Hematopoietic multipotent progenitor cell treated with erythropoietin and hydrocortisone succinate and interleukin-3 and kit ligand, for 15 days (in vitro differentiated cells): Measurements from ENCODE around the gene NUDT14.

Experiments
- DNase-seq: peaks from one replicate; pipeline ENCODE4 v3.0.0-alpha.2; 2015; ENCODE audit warnings: low spot score

The NUDT14 gene

DNA sequence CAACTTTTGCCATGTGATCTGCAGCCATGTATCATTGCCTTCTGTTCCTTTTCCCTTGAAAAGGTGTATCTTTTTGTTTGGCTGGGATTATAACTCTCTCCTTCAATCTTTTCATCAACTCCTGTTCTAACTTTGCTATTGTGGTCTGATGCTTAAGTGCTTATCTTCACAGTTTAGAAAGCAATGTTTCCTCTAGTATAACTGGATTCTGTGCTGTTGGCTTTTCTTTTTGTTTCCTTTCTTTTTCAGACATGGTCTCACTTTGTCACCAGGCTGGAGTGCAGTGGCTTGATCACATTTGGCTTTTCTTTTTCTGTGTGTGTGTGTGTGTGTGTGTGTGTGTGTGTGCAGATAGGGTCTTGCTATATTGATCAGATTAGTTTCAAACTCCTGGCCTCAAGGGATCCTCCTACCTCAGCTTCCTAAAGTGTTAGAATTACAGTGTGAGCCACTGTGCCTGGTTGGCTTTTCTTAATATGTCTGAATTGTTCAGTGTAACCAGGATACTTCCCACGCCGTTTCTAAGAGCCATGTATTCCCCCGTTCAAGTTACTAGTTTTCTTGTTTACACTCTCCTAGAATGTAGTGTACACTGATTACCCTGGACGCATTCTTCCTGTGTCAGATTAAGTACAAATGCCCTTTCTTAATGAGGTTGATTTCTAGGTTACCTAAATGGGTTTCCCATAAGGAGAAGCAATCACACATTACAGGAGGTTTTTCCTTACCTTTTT, 48.0 kb downstream of the NUDT14 start:
- no peak for DNase-seq

DNA sequence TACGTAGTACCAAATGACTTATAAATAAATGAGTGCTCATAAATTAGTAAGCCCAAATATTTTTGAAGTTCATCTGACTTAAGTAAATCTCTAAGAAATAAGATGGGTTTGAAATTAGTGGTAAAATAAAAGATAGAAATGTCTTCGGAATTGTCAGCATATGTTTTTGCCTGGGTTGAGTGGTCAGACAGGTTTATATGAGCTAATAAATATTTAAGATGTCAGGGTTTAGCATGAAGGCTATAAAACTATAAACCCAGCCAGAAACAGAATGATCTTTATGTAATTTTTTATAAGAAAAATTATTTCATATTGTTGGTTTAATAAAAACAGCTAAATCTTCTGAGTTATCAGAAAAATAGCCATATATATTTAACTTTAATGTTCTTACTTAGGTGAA, 49.9 kb downstream of the NUDT14 start:
- no peak for DNase-seq

GRCh38 chr14:105128059-105128458, 53.1 kb downstream of the NUDT14 start:
- DNase-seq: no peak

GRCh38 chr14:105126981-105127329, 54.2 kb downstream of the NUDT14 start:
- no peak for DNase-seq

- DNase-seq: no peak
These were observed 54.8 kb downstream of the NUDT14 start for GRCh38 chr14:105126126-105126980.

- DNase-seq: no peak
These were observed 56.3 kb downstream of the NUDT14 start for GRCh38 chr14:105124823-105125222.

- DNase-seq: no peak
These were observed 56.9 kb downstream of the NUDT14 start for GRCh38 chr14:105123981-105124765.

DNA sequence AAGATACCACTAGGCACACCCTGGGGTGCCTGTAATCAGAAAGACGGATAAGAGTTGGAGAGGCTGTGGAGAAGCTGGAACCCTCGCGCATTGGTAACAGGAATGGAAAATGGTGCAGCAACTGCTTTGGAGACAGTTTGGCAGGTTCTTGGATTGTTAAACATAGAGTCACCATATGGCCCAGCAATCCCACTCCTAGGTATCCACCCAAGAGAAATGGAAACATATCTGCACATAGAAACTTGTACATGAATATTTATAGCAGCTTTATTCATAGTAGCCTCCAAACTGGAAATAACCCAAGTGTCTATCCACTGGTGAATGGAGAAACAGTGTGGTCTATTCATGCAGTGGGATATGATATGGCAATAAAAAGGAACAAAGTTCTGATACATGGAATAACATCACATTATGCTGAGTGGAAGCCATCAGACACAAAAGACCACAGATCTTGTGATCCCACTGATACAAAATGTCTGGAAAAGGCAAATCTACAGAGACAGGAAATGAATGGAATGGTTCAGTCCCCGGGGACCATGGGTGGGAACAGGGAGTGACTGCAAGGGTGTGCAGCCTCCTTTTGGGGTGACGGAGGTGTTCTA, 57.9 kb downstream of the NUDT14 start:
- DNase-seq: no peak
